HG03103 (cell line): Measurements from ENCODE around the gene HAAO.
"Not testable (repeated sequence)": the region's sequence is repeated elsewhere in the genome, so short reads cannot be mapped to it uniquely, and the experiment has no call there.

Source experiments
- ATAC-seq: cut with Tn5 transposase; IDR thresholded peaks from one replicate; pipeline ENCODE4 v1.9.1; 2021; ENCODE audit warnings: low read depth; ENCODE audit not compliant: unreplicated experiment

HAAO gene

DNA sequence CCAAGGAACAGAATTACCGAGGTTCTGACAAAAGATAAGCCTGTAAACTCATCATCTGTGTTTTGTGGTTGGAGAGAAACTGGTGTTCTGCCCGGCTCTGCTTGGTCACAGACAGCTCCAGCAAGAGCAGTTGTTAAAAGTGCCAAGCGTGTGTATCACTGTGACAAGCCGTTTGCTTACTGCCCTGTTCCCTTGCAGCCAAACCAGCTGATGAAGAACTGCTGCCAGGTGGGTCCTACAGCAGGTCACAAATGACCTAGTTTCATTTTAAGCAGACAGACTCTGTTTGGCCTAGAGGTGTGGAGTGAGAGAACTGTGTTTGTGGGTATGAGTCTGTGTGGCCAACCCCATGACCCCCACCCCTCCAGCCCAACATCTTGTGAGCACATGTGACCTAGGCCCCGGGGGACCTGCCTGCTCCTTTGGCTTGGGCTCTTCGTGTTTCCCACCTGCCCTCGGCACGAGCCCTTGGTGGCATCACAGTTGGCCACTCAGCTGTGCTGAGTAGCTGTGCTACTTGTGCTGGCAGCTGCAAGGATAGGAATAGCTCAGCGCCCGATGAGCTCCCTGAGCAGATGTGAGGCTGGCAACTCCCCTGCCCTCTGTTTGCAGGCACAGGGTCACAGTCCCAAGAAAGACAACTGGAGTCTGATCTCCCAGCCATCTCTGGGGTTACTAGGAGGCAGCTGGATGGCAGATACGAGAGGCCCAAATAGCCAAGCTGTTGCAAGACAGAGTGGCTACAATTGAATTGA is 38.2 kb downstream of the HAAO start:
- peak; percentile 50 for ATAC-seq

DNA sequence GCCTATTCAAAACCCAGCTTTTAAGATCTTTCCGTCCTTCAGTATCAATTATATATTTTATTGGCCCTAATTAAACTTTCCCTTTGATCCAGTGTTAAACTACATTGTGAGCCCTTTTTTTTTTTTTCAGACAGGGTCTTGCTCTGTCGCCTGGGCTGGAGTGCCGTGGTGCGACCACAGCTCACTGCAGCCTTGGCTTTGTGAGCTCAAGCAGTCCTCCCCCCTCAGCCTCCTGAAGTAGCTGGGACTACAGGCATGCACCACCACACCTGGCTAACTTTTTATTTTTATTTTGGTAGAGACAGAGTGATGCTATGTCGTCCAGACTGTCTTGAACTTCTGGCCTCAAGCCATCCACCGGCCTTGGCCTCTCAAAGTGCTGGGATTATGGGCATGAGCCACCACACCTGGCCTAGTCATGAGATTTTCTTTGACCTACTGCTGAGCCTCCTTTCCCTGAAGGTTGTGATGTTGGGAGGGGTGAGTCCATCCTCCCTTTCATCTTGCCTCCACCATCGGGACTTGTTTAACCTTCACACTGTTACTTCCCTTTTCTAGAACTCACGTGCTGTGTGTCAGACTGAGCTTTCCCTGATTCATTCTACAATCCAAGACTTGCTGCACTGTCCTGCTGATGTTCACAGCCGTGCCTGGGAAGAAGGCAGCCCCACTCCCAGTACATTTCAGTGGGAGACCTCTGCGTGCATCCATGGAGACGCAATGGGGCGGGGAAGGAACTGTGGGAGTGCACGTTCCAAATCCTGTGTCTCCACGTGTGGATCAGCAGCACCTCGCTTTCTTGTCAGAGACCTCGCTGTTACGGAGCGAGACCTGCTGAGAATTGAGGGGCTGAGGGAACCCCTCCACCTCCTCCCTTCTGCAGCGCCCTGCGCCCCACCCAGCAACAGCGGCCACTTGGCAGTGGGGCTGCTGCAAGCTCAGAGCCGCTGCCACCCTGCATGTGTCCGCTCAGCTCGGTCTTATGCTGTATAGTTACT is 39.3 kb downstream of the HAAO start:
- no peak for ATAC-seq

DNA sequence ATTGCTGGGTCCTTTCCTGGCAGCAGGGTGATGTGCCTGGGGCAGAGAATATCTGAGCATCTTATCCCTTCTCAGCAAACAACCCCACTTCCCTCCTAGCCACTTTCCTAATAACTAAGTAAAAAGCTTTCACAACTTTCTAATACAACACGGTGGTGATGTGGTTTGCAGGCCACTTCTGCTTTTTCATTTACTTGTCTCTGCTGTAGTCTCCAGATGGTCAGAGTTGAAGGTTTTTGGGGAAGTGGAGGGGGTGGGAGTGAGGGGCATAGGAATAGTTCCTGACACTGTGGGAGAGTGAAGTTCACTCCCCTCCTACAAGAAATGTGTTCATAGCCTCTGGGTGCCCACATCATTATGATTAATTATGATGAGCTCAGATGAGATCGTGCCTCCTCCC is 40.1 kb downstream of the HAAO start:
- ATAC-seq = peak; percentile 49

DNA sequence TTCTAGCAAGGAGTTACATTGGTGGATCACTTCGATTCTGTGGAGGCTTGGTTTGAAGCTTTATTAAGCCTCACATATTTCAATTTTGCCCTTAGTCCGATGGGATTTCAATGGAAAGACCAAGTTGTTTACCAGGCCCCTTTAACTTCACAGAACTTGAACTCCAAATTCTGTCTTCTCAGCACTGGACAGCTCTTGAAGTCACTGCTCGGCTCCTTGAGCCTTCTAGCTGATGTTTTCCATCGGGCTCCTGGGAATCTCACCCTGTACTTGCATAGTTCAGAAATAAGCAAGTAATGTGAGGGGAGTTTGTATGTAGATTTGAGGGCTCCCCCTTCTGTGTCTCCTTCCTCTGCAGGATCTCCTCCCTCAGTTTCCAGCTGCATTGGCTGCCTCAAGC is 43.5 kb downstream of the HAAO start:
- ATAC-seq = no peak

DNA sequence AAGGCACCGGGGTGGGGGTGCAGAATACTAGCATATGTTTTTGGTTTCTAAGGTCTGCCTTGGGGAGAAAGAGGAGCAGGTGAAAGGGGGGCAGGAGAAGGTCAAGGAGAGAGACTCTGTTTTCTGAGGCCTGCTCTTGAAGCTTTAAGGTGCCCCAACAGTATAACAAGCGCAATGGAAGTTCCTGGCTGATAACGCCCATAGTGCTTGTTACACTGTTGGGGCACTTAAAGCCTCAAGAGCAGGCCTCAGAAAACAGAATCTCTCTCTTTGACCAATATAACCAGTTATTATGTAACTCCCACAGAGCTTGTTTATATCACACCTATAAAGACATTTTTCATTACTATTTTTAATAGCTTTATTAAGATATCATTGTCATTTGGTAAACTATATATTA is 45.0 kb downstream of the HAAO start:
- no peak for ATAC-seq

DNA sequence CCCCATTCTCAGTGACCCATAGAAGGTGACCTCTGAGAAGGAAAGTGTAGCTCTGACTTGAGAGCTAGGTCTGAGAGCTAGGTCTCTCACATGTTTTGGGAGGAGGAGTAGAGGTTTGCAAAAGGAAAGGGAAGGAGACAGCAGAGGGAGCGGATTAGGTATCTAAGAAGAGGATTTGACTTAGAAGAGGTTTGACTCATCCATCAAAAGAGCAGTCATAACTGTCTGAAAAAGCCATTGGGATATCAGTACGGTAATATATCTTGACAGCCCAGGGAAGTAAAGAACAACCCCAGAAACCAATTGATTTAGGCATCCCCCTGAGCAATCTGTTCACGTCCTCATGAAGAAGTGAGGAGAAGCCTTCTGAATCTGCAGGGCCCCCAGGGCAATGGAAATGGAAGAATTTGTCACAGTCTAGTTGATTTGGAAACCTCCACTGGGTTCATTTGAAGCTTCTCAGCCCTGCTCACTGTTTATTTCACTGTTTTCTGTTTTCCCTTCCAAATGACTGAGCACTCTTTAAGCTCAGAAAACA is 47.8 kb downstream of the HAAO start:
- ATAC-seq = no peak

DNA sequence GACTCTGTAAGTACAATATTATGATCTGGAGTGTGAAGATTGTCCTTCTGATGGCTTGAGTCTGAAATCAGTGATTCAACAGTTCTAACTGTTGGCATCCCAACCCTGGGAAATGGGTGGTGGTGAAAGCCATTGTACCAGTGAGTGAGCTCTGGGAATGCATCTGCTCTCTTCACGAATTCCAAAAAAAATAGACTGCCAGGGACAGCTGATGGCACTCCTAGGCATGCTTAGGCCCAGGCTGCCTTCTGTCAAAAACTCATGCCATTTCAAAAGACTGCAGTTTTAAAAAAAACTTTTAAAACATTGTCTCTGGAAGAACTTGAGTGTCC is 48.8 kb downstream of the HAAO start:
- ATAC-seq = no peak

DNA sequence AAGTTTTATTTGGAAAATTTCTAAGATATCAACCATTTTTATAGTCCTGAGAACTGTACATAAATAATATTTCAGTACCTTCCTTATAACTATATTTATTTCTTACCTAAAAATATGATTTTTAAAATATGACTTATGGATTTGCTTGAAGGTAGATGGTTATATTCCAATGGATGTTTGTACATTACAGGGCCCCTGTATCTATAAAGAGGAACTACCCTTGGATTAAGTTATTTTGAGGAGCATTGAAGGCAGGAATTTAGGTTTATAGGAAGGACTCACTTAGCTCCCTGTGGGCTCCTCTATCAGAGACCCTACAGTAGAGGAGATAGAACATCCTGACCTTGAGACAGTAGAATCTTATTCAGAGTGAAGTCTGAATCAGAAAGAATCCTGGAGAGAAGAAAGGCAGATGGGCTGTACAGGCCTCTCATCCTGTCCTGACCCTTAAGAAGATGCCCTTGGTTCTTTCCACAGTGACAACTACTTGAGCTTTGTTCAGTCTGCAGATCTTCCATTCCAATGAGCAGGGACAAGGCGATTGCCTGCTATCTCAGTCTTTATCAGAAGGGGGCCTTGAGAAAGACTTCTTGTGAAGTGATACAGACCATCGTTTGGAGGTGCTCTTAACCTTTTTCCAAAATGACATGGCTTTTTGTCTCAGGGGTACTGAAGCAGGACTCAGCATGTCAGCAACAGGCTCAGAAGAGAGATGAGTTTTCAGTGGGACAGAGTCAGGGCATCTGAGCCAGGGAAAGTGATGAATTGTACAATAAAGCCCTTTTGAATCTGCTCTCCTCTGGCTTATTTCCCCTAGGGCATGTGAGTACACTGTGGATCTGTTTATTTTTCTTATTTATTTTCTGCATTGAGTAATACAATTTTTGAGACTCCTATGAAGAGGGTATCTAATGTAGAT is 49.4 kb downstream of the HAAO start:
- ATAC-seq = no peak

DNA sequence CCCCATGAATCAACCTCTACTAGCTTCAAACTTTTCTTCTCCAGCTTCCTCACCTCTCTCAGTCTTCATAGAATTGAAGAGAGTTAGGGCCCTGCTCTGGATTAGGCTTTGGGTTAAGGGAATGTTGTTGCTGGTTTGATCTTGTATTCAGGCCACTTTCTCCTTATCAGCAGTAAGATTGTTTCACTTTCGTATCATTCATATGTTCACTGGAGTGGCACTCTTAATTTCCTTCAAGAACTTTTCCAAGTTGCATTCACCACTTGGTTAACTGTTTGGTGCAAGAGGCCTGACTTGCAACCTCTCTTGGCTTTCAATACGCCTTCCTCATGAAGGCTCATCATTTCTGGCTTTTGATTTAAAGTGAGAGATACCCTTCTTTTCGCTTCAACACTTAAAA is 51.2 kb downstream of the HAAO start:
- no peak for ATAC-seq

DNA sequence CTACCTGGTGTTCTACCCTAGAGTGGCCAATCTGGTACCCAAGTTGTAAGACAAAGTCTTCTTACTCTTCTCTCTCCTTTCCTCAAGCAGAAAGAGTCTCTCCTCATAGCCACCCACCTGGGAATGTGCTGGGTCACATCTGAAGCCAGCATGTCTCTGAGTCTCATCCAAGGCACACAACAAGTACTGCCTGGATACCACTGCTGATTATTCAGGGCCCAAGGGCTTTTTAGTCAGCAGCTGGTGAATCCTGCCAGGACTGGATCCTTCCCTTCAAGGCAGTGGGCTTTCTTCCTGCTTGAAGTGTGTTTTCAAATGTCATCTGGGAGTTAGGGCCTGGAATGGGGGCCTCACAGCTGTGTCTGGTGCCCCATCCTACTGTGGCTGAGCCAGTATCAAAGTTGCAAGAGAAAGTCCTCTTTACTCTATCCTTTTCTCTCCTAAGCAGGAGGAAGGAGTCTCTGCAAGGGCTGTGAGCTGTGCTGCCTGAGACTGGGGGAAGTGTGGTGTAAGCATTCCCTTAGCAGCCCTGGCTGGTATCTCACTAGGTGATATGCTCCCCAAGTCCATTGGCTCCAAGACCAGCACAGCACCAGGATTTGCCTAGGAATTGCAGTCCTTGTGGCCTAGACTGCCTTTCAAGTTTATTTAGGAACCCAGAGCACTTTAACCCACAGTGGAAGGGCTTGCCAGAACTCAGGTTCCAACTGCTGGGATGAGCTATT is 55.6 kb downstream of the HAAO start:
- no peak for ATAC-seq

DNA sequence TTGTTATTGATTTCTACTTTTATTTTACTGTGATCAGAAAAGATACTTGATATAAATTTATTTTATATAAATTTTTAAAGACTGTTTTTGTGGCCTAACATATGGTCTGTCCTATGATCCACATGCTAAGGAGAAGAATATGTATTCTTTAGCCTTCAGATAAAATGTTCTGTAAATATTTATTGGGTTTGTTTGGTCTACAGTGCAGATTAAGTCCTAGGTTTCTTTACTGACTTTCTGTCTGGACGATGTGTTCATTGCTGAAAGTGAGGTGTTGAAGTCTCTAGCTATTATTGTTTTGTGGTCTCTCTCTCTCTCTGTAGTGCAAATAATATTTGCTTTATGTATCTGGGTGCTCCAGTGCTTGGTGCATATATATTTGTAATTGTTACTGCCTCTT is 58.5 kb downstream of the HAAO start:
- ATAC-seq = no peak

DNA sequence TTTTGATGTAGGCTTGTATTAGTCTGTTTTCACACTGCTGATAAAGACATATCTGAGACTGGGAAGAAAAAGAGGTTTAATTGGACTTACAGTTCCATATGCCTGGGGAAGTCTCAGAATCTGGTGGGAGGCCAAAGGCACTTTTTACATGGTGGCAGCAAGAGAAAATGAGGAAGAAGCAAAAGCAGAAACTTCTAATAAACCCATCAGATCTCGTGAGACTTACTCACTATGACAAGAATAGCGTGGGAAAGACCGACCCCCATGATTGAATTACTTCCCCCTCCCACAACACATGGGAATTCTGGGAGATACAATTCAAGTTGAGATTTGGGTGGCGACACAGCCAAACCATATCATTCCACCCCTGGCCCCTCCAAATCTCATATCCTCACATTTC is 61.1 kb downstream of the HAAO start:
- not testable (repeated sequence) for ATAC-seq

DNA sequence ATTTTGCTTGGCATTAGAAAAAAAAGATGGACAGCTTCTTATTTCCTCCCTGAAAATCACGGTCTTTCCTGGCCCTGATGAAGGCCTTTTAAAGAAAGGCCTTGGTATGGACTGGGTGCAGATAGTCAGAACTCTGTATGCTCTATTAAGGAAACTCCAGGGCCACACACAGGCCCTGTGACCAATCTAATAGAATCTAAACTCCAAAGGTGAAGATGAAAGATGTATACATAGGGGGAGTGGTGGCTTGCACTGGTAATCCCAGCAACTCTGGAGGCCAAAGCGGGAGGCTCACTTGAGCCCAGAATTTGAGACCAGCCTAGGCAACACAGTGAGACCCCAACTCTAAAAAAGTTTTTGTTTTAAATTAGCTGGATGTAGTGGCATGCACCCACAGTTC is 65.7 kb downstream of the HAAO start:
- ATAC-seq = no peak

DNA sequence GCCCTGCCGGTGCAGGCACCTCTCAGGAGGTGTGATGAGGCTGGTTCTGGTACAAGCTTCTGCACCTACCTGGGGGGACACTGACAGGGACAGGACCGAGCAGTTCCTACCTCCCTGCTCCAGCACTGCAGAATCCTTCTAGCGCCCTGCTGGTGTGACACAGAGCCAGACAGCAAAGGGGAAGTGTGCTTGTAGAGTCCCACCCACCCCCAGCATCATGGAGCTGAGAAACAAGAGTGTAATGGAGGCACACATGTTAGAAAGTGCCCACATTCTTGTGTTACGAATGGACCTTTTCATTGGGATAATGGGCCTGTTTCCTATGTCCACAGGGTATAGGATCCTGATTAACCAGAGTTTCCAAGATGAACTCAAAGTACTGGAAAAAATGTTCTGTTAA is 66.7 kb downstream of the HAAO start:
- no peak for ATAC-seq

DNA sequence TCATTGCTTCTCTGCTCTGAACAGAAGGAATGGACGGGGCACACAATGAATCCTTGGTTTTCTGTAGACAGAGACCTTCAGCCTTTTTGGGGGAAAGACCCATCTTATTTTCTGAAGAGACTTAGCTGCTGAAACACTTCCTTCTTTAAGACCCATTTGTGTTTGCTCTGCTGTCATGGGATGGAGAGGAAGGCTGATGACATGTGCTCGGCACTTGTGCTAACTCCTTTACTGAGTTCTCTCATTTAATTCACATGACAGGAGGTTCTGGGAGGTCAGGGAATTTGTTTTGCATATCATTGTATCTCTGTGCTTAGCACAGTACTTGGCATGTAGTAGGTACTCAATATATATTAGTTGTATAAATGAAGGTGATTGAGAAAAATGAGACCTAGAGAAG is 67.5 kb downstream of the HAAO start:
- ATAC-seq = no peak

DNA sequence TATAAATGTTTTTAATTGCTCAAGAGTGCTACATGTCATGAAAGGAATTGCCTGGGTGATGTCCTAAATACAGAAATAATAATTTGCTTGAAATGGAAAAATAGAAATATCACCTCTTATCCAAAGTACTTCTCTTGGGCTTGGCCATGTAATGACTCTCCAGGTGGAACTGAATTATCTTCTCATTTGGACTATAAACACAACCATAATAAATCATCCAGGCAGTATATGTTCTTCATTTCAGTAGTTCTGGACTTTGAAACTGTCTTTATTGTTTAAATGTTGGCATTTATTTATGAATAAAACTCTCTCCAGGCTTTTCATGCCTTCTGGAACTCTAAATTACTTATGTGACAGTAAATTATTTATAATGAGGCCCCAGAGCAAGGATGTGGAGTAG is 68.9 kb downstream of the HAAO start:
- ATAC-seq = no peak

DNA sequence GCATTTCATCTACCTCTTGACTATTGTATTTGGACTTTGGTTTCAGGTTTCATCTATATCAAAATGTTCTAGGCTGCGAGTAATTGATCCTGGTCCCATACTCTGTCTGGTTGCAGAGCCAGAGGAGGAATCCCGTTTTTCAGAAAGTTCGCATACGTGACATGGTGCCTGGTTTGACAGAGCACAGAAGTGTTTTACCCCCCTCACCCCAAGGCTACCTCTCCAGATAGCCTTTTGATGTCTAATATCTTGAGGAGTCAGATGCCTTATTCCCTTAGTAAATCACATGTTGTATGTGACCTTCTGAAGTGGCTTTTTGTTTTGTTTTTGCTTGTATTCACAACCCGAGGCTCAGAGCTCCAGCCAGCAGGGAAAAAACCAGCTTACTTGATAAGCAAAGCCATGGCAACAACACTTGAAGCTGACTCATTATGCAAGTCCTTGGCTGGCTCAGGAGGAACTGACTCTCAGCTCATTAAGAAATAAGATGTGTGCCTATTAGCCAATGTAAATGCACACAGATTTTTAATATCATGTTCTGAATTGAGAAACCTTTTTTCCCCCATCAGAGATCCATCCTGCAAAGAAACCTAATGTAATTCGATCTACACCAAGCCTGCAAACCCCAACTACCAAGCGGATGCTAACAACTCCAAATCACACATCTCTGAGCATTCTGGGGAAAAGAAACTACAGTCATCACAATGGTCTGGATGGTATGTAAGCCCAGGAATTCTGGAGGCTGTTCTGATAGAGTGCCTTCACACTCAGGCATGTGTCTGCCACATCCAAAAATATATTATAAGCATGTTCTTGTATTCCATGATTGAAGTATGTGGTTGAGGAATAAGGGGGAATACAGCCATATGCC is 69.8 kb downstream of the HAAO start:
- ATAC-seq = peak; percentile 97

DNA sequence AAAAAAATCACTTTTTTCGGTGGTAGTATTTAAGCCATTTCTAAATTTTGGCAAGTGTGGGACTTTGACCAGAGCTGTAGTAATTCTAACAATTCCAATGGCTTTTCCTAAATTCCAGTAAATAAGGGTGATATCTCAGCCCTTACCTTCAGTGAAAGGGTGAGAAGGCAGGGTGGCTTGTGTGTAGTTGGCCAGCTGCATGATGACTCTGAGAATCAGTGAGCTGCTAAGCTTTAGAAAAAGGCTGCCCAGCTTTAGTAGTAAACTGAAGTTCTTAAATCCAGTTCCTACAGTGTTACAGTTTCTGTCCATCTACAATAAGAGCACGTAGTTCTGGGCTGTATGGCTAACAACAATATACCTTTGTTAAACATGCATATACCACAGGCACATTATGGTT is 70.5 kb downstream of the HAAO start:
- no peak for ATAC-seq
